Measurements from ENCODE around the gene ASTN2. TPM values are rescaled to one million over a fixed set of nuclear protein-coding genes. Genes with fewer than 3 reads are reported as not detected.

Gene ASTN2
- total and polyA plus RNA-seq, 10 of the 15 experiments (the other 5 are each of a cell fraction or from before 2014, with no cell fraction given) = 1.4 to 15.7 (median 7.0) TPM

DNA sequence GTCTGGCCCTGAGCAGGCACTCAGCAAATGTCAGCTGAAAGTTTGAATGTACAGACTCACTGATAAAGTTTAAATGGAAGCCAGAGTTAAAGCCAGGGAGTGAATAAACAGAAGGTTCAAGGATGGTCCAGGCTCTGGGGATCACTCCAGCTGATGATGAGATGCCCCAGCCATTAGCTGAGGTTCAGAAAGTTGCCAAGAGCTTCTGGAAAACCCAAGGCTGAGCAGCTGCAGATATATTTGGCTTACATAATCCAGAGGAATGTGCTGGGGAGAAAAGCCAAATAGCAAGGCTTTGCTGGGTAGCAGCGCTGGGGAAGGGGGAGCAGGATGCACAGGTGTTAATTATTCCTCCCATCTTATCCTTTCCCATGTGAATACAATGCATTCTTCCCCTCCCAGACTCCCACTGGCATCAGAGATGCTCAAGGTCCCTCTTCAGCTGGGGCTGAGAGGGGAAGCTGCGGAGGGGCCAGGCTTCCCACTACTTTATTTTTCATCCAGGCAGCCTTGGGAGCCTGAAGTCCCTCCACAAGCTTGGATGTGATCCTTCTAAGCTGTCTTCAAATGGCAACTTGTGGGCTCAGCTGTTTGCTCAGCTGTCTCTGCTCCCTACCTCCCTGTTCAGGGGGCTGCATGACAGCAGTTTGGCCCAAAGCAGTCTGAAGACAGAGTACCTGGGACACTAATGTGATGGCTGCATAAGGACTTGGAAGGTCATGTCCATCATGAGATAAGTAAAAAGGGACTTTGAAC, 386.6 kb downstream of the ASTN2 start:
- no peak for ATAC-seq
- Histone ChIP-seq H3K36me3 (ENCODE audit: control insufficient read depth in 2 of 2, insufficient read depth in 2 of 2, low read length in 1 of 2) (no peaks in the 10 kb centered on the region), H2AFZ (ENCODE audit: control insufficient read depth, low read depth, low read length) (no peak overlapping the region), H3K4me3 (no peak overlapping the region), H3K9me3 (replicated peaks; ENCODE audit: control insufficient read depth, insufficient read depth, low read length) (no peaks in the 10 kb centered on the region), H3K9ac (ENCODE audit: control insufficient read depth, insufficient read depth, low read length) (no peak overlapping the region), H3K4me1 (ENCODE audit: control insufficient read depth, insufficient read depth, low read length) (no peaks in the 10 kb centered on the region), H3K79me2 (ENCODE audit: control insufficient read depth, insufficient read depth, low read length) (no peaks in the 10 kb centered on the region), H3K27me3 (replicated peaks in 1 of 2; ENCODE audit: control insufficient read depth in 2 of 2, insufficient read depth in 2 of 2, low read length in 1 of 2) (no peaks in the 10 kb centered on the region), H3K4me2 (ENCODE audit: control insufficient read depth, insufficient read depth) (no peak overlapping the region), H3K27ac (ENCODE audit: control insufficient read depth, insufficient read depth) (no peak overlapping the region), H4K20me1 (ENCODE audit: control insufficient read depth, insufficient read depth) (no peaks in the 10 kb centered on the region)
- RAD21 ChIA-PET (ENCODE audit: unreplicated experiment) = no interaction called here
- 19% methylated on average over 2 of the region's 2 CpGs for WGBS (ENCODE audit: insufficient coverage, insufficient replicate concordance, low lambda C conversion rate, missing lambda C conversion rate)
- DNase-seq (ENCODE audit: low read depth, low spot score) = no peak
- POLR2A ChIA-PET = no interaction called here
- CTCF ChIA-PET = no interaction called here
- TF ChIP-seq TCF12 (IDR thresholded peaks at IDR 0.05; ENCODE audit: low read depth, low read length) (no peak), SMAD1 (IDR thresholded peaks at IDR 0.05; ENCODE audit: low read depth, partially characterized antibody) (no peak), ZNF622 (IDR thresholded peaks at IDR 0.05) (no peak), CEBPB (IDR thresholded peaks at IDR 0.05; ENCODE audit: borderline replicate concordance in 1 of 2, low read depth in 2 of 2, low read length in 2 of 2) (no peak), EP300 (IDR thresholded peaks at IDR 0.05; ENCODE audit: borderline replicate concordance in 1 of 2, control insufficient read depth in 1 of 2, low read depth in 2 of 2, low read length in 2 of 2) (no peak), CHD2 (IDR thresholded peaks at IDR 0.05; ENCODE audit: borderline replicate concordance, low read depth, low read length) (no peak), PAX5 (IDR thresholded peaks at IDR 0.05; ENCODE audit: borderline replicate concordance, low read depth, low read length) (no peak)
- TF ChIP-seq, protein P1, sequence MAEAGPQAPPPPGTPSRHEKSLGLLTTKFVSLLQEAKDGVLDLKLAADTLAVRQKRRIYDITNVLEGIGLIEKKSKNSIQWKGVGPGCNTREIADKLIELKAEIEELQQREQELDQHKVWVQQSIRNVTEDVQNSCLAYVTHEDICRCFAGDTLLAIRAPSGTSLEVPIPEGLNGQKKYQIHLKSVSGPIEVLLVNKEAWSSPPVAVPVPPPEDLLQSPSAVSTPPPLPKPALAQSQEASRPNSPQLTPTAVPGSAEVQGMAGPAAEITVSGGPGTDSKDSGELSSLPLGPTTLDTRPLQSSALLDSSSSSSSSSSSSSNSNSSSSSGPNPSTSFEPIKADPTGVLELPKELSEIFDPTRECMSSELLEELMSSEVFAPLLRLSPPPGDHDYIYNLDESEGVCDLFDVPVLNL (IDR thresholded peaks at IDR 0.05; ENCODE audit: low read depth, low read length) = no peak
- TF ChIP-seq, protein P2, sequence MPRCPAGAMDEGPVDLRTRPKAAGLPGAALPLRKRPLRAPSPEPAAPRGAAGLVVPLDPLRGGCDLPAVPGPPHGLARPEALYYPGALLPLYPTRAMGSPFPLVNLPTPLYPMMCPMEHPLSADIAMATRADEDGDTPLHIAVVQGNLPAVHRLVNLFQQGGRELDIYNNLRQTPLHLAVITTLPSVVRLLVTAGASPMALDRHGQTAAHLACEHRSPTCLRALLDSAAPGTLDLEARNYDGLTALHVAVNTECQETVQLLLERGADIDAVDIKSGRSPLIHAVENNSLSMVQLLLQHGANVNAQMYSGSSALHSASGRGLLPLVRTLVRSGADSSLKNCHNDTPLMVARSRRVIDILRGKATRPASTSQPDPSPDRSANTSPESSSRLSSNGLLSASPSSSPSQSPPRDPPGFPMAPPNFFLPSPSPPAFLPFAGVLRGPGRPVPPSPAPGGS (IDR thresholded peaks at IDR 0.05; ENCODE audit: borderline replicate concordance, insufficient read depth, low read depth, low read length, poor library complexity, severe bottlenecking) = no peak
- TF ChIP-seq, protein P3, sequence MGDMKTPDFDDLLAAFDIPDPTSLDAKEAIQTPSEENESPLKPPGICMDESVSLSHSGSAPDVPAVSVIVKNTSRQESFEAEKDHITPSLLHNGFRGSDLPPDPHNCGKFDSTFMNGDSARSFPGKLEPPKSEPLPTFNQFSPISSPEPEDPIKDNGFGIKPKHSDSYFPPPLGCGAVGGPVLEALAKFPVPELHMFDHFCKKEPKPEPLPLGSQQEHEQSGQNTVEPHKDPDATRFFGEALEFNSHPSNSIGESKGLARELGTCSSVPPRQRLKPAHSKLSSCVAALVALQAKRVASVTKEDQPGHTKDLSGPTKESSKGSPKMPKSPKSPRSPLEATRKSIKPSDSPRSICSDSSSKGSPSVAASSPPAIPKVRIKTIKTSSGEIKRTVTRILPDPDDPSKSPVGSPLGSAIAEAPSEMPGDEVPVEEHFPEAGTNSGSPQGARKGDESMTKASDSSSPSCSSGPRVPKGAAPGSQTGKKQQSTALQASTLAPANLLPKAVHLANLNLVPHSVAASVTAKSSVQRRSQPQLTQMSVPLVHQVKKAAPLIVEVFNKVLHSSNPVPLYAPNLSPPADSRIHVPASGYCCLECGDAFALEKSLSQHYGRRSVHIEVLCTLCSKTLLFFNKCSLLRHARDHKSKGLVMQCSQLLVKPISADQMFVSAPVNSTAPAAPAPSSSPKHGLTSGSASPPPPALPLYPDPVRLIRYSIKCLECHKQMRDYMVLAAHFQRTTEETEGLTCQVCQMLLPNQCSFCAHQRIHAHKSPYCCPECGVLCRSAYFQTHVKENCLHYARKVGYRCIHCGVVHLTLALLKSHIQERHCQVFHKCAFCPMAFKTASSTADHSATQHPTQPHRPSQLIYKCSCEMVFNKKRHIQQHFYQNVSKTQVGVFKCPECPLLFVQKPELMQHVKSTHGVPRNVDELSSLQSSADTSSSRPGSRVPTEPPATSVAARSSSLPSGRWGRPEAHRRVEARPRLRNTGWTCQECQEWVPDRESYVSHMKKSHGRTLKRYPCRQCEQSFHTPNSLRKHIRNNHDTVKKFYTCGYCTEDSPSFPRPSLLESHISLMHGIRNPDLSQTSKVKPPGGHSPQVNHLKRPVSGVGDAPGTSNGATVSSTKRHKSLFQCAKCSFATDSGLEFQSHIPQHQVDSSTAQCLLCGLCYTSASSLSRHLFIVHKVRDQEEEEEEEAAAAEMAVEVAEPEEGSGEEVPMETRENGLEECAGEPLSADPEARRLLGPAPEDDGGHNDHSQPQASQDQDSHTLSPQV (IDR thresholded peaks at IDR 0.05) = no peak
- TF ChIP-seq, protein P4, sequence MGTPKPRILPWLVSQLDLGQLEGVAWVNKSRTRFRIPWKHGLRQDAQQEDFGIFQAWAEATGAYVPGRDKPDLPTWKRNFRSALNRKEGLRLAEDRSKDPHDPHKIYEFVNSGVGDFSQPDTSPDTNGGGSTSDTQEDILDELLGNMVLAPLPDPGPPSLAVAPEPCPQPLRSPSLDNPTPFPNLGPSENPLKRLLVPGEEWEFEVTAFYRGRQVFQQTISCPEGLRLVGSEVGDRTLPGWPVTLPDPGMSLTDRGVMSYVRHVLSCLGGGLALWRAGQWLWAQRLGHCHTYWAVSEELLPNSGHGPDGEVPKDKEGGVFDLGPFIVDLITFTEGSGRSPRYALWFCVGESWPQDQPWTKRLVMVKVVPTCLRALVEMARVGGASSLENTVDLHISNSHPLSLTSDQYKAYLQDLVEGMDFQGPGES (IDR thresholded peaks at IDR 0.05) = no peak
- SMC1A ChIA-PET (ENCODE audit: uncharacterized antibody, unreplicated experiment) = interaction anchor here (0.5 to 1.7 kb wide), 2 partner anchors 9 to 159 kb away, joined by 3 read pairs; no protein-coding TSS in a partner anchor
- intact Hi-C loops (cut with micrococcal nuclease; ENCODE audit: unreplicated experiment) (no loop called here), in situ Hi-C loops (cut with MboI) (no loop called here)
- FAIRE-seq = no peak
- no TSS peak for BruUV-seq (replicated peaks)
